ENCODE results near the gene MT1G.
"Not testable (repeated sequence)": the region's sequence is repeated elsewhere in the genome, so short reads cannot be mapped to it uniquely, and the experiment has no call there.

MT1G gene

DNA sequence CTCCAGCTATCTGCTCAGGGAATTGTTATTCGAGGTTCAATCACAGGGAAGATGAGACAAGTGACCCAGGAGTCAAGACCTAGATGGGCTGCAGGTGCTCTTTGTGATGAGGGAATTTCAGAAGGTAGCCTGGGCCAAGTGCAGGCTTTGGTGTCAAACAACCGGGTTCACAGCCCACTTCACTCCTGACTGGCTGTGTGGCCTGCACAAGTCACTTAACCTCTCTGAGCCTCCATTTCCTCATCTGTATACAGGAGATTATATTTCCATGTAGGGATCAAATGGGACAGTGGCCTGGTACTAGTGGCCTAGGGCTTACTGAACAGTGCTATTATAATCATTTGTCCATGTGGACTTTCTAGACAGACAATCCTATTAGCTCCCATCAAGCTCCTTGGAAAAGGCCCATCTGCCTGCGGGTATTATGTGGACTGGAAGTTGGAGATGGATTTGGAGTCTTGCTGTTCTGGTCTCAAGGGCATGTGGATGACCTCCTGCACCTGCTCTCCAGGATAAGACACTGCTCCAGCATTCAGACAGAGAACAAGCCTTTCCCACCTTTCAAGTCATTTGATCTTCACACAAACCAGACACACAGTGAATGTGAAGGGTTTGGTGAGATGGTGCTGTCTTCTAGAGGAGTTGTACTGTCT lies 11.3 kb upstream of the MT1G start:
- TF ChIP-seq, protein P1, sequence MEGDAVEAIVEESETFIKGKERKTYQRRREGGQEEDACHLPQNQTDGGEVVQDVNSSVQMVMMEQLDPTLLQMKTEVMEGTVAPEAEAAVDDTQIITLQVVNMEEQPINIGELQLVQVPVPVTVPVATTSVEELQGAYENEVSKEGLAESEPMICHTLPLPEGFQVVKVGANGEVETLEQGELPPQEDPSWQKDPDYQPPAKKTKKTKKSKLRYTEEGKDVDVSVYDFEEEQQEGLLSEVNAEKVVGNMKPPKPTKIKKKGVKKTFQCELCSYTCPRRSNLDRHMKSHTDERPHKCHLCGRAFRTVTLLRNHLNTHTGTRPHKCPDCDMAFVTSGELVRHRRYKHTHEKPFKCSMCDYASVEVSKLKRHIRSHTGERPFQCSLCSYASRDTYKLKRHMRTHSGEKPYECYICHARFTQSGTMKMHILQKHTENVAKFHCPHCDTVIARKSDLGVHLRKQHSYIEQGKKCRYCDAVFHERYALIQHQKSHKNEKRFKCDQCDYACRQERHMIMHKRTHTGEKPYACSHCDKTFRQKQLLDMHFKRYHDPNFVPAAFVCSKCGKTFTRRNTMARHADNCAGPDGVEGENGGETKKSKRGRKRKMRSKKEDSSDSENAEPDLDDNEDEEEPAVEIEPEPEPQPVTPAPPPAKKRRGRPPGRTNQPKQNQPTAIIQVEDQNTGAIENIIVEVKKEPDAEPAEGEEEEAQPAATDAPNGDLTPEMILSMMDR (IDR thresholded peaks at IDR 0.05; ENCODE audit: low read depth, low read length), result no peak
- no peak overlapping the region for H3K4me3 ChIP-seq (ENCODE audit: low read depth, low read length)

DNA sequence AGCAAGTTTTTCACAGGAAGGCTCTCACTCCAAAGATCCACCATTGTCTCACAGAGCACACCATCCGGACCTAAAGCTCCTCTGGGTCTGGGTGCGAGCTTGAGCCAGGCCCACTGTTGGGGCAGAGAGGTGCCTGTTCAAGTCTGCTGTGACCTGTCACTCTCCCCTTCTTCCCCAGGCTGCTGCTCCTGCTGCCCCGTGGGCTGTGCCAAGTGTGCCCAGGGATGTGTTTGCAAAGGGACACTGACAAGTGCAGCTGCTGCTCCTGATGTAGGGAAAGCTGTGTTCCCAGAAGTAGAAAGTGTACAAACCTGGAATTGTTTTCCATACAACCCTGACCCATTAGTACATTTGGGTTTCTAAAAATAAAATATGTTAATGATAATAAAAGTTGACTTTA lies 9.6 kb upstream of the MT1G start:
- no peak overlapping the region for H3K4me3 ChIP-seq (ENCODE audit: low read depth, low read length)
- TF ChIP-seq, protein P1 (IDR thresholded peaks at IDR 0.05; ENCODE audit: low read depth, low read length), result no peak

DNA sequence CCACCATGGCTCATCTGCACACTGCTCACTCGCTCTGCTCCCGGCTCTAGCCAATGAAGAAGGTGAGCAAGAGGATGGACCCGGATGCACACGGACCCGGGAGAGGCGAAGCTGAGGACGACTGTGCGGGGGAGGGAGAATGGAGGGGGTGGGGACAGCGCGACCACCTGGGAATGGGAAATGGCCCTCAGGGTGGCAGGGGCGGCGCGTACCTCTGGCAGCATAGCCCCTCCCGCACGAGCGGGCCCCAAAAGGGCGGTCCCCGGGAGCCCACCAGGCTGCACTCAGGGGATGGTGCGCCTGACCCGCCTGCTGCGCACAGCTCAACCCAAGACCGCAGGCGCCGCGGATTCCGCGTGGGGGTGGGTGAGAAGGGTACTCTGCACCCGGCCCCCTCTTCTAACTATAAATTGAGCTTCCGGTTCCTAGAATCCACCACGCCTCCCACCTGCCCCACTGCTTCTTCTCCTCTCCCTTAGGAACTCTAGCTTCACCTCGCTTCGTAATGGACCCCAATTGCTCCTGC lies 7.9 kb upstream of the MT1G start:
- H3K4me3 ChIP-seq (ENCODE audit: low read depth, low read length), result no peak overlapping the region
- TF ChIP-seq, protein P1 (IDR thresholded peaks at IDR 0.05; ENCODE audit: low read depth, low read length), result no peak

DNA sequence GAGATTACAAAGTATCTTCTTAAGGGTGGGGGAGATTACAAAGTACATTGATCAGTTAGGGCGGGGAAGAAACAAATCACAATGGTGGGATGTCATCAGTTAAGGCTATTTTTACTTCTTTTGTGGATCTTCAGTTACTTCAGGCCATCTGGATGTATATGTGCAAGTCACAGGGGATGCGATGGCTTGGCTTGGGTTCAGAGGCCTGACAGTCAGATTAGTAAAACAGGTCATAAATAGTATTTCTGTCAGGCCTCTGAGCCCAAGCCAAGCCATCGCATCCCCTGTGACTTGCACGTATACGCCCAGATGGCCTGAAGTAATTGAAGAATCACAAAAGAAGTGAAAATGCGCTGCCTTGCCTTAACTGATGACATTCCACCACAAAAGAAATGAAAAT lies 6.7 kb upstream of the MT1G start:
- H3K4me3 ChIP-seq (ENCODE audit: low read depth, low read length), result not testable (repeated sequence)

DNA sequence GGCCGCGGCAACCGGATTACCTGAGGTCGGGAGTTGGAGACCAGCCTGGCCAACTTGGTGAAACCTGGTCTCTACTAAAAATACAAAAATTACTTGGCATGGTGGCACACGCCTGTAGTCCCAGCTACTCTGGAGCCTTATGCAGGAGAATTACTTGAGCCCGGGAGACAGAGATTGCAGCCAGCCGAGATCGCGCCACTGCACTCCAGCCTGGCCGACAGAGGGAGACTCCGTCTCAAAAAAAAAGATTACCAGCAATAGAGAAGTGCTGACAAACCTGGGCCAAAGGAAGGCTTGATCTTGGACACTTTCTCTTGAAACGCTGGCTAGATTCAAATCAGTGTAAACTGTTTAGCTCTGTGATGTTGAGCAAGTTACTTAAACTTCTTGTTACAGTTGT lies 6.1 kb upstream of the MT1G start:
- H3K4me3 ChIP-seq (ENCODE audit: low read depth, low read length), result no peak overlapping the region

DNA sequence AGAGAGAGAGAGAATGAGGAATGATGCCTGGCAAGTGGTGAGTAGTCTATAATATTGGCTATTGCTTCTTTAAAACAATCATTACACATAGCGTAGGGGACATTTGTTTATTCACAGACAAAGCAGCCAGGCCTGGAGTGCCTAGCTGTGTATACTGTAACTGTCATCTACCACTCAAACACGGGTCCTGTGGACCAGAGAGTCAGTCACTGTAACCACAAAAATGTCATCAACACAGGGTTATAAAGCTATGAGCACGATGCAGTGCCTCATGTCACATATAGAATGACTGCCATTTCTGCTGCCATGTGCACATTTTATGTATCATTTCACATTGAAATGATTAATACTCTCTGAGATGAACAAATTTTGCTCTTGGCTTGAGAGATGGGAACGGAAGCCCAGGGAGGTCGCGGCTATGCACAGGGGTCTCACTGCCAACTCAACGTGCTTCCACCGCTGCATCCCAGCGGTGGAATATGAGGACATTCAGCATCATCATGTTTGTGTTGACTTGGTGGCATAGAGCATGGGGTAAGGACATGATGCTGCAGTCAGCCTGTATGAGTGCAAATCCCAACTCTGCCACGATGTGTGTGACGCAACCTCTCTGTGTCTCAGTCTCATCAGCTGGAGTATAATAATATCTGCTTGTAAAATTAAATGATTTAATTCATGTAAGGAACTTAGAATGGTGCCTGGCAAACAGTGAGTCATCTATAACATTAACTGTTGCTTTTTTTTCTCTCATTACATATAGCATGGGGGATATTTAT lies 5.1 kb upstream of the MT1G start:
- no peak overlapping the region for H3K4me3 ChIP-seq (ENCODE audit: low read depth, low read length)
- TF ChIP-seq, protein P1 (IDR thresholded peaks at IDR 0.05; ENCODE audit: low read depth, low read length), result no peak

More for the DNA sequence above, 6.1 kb upstream of the MT1G start:
- TF ChIP-seq, protein P1 (IDR thresholded peaks at IDR 0.05; ENCODE audit: low read depth, low read length), result no peak

DNA sequence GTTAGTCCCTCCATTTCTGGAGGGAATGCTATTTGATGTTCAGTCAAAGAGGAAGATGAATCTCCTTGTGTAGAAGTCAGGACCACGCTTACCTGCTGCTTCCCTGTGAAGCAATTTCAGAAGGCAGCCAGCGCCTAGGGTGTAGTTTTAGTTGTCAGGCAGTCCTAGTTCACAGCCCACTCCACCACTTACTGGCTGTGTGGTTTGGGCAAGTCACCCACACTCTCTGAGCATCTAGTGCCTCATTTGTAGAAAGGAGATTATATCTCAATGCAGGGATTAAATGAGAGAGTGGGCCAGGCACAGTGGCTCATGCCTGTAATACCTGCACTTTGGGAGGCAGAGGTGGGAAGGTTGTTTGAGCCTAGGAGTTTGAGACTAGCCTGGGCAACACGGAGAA lies 4.3 kb upstream of the MT1G start:
- not testable (repeated sequence) for H3K4me3 ChIP-seq (ENCODE audit: low read depth, low read length)

DNA sequence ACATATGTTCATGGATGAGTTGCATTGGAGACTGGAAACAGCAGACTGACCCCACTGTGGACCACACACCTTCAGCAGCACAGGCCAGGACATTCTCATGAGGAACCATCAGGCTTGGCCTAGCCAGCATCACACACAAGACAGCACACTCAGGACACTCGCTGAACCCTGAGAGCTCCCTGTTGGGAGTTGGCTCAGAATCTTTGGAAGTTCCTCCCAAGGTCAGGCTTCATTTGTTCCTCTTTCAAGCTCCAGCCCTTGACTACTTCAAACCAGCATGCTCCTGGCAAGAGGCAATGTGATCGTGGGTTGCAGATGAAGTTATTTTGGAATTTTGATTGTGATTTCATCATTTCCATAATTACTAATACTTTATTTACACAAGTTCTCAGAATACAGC lies 3.8 kb upstream of the MT1G start:
- not testable (repeated sequence) for H3K4me3 ChIP-seq (ENCODE audit: low read depth, low read length)

DNA sequence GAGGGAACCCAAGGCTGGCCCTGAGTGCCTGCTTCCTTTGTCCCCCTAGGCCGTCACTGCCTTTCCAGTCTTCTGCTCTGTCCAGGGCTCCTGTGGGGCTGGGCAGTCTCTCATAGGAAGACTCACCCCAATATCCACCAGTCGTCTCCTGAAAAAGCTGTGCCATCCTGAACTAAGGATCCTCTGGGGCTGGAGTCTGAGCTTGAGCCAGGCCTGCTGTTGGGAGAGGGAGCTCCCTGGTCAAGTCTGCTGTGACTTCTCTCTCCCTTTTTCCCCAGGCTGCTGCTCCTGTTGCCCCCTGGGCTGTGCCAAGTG lies 2.7 kb upstream of the MT1G start:
- TF ChIP-seq, protein P1 (IDR thresholded peaks at IDR 0.05; ENCODE audit: low read depth, low read length), result no peak
- no peak overlapping the region for H3K4me3 ChIP-seq (ENCODE audit: low read depth, low read length)
